Amygdala (tissue), 56 donors: ENCODE results near the gene PPP1R1B.
A peak's percentile ranks its signal among the peaks of the same experiment; 100 is the strongest.

Experiments
- DNase-seq, 56 donors: peaks; one replicate each; lab custom pipeline; 2025; lab: John Stamatoyannopoulos, UW

PPP1R1B gene

DNA sequence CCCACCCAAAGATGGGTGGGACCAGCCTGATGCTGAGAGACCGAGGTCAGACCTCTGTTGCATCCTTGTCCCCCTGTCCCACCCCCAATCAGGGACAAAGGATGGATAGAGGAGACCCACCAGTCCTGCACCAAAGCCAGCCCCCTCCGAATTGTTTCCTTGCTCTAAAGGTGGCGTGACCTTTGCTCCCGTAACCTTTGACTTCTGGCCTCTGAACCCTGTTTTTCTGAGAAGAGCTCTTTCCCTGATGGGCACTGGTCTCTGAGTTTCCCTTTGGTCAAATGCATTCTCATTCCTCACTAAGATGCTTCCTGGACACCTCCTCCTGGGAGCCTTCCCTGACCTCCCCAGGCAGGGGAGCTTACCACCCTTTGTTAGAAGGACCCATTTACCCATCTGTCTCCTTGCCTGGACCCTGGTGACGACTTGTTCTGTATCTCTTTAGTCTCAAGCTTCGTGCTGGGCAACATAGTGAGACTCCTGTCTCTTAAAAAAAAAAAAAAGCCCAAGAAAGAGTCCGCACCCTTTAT lies 13.8 kb upstream of the PPP1R1B start:
- no peak for DNase-seq

DNA sequence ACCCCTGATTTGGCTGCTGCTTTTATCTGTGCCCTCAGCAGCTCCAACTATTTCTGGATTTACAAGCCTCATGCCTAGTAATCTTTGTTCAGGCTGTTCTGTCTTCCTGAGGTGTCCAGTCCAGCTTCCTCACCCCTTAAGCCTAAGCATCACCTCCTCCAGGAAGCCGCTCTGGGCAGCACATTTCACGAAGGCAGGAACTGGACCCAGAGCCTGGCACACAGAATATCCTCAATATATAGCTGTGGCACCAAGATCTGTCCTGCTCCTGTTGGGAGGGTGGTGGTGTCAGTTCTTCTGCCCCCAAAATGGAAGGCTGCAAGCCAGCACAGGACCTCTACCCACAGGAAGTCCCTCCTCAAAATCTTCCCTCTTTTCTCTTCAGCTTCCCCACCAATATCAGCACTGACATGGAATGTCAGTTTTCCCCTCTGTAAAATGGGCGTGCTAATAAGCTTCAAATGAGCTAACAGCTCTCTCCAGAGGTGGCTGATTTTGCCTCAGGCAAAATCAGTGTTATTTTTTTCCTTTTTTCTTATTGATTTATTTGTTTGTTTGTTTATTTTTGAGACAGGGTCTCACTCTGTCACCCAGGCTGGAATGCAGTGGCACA lies 12.1 kb upstream of the PPP1R1B start:
- no peak for DNase-seq

DNA sequence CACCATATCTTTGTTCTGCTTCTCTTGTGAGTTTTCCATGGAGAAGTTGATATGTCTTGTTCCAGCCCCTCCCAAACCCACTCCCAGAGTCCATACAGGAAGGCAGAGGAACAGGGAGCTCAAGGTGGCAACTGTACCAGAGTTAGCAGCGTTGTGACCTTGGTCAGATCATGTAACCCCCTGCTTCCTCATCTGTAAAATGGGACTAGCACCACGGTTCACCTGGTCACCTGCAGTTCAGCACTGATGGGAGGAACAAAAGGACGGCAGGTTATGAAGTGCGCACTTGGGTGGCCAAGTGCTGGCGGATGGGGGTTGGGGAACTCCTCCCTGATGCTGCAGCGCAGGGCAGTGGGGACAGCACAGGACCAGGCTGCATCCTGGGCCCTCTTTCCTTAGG lies 11.3 kb upstream of the PPP1R1B start:
- DNase-seq: no peak

DNA sequence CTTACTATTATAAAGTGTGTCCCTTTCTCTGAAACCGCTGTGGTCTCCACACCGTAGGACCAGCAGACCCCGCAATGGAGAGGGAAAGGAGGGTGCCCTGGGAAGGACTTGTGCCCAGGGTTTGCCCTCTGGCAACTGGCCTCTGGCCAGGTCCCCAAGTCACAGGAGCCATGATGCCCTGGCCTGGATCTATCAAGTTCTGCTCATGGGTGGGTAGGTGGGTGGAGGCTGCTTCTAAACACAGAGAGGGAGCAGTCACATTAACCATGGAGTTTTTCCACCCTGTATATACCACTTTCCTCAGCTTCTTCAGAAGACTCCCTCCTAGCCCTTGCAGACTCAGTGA lies 9.7 kb upstream of the PPP1R1B start:
- no peak for DNase-seq

DNA sequence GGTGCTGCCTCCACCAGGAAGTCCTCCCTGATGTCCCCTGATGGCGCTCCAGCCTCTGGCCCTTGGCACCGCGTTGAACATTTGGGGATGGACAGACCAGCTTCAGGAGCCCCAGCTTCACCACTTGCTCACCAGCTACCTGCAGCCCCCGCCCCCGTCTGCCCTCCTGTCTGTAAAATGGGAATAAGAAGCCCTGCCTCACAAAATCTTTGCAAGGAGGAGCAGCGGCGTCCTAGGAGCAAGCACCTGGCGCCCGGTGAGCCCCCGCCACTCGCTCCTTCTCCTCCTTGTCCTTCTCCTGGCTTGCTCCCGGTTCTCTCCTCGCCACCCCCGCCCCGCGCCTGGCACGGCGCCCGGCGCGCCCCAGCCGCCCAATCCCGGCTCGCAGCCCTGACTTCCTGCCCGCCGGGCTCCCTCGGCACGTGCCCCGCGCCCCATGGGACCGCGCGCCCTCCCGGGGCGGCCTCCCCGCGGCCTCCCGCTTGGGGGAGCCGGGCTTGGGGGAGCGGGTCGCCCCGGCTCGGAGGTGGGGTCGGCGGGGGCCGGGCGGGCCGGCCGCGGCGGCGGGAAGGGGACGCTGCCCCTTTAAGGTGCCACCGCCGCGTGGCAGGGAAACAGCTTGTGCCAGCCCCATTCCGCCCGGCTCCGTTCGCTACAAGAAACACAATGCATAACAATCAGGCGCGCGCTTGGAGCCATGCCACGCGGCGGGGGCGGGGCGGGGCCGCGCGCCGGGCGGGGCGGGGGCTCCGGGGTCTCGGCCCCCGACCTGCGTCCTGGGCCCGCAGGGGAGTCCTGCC lies 9.1 kb upstream of the PPP1R1B start:
- peak in 40 of 56 donors; percentile 7 to 73 (median 39) for DNase-seq

DNA sequence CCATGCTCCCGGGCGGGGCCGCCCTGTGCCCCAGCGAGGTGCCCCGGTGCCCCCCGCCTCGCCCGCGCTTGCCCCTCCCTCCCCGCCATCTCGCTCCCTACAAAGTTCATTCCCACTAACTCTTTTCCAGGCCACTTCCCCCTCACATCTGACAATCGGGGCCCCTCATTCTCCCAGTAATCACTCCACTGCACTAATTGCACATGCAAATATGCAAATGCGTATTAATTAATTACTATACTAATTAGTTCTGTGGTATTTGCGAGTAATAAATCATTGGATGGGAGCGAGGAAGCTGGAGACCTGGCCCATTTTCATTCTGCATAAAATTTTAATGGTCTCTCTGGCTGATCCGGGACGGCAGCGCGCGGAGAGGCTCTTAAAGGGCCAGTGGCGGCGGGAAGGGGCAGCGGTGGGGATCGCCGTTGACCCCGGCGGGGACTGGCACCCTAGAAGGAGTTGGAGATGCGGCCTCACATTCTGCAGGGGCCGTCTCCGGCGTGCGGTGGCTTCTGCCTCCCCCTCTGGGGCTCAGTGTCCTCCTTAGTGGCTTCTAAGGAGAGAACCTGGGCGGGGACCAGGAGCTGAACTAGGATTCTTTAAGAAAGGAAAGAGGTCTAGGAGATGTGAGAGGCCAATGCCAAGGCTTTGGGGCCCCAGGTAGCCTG lies 8.4 kb upstream of the PPP1R1B start:
- no peak for DNase-seq

DNA sequence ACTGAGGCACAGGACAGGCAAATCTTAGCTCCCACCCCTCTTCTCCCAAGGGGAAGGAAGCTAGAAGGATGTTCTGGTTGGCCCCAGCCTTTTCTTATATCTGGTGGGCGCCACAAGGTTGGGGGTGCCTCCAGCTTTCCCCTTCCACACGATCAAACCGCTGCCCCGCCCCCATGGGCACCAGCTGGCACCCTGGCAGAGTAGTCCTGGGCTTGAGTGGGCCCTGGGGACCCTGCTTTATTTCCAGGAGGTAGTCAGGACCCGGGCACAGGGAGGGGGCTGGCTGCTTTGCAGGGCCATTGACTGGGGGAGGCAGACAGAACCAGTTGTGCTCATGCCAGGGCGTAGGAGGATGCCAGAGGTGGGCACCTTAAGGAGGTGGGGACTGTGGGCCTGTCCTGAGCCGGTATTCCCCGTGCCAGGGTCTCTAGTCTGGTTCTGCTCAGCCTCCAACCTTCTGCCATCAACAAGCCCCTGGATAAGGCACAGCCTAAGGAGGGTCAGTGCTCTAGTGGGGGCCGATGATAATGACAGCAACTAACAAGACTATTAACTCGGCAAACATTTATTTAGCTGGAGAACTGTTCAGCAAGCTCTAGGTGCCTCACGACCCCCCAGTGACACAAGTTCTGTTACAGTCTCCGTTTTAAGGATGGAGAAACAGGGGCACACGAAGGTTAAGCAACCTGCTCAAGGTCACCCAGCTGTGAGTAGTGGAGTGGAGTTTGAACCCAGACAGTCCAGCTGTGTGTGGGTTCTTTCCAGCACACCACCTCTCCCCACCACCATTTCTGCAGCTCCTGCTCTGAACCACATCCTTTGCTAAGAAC lies 7.6 kb upstream of the PPP1R1B start:
- DNase-seq: no peak

DNA sequence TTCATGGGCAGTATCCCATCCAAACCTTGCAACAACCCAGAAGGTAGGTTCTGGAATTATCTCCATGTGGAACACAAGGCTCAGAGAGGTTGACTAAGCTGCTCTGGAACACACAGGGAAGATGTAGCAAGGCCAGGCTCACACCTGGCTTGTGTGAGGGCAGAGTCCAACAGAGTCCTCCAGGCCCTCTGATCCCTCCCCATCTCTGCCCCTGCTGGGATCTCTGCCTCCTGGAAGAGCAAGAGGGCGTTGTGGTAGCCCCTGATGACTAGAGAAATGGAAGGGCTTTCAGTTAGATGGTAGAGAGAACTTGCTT lies 7.0 kb upstream of the PPP1R1B start:
- DNase-seq: no peak

DNA sequence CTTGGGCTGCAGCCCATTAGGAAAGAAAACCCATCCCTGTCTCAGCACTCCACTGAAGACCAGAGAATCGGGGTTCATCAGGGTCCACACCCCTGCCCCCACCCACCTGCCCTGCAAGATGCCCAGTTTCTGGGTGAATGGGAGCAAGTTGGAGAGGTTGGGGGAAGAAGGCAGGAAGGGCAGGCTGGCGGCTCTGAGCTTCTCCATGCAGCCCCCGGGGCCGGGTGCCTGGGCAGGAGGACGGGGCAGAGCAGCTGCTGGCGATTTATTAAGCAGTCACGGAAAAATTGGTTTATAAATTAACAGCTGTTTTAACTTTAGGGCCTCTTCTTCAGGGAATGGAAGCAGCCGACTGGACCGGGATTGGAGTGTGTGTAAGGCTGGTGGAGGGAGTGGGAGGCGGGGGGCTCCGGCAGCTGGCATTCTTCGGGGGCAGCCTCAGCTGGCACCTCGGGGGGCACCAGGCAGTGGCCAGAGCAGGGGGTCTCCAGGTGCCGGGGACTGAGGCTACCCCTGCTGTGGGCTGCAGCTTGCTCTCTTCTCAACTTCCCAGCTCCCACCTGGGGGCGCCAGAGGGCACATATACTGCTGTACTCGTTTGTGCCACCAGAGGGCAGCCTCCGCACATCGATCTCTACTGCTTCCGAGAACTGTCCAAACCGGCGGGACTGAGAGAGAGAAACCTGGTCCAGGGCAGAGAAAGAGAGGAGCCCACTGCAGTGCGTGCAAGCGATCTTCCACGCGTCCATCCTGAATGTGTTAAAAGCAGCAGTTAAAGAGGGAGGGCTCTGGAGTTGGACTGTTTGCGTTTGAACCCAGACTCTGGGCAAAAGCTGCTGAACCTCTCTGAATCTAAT lies 5.0 kb upstream of the PPP1R1B start:
- DNase-seq: peak; percentile 33 to 96 (median 78)

DNA sequence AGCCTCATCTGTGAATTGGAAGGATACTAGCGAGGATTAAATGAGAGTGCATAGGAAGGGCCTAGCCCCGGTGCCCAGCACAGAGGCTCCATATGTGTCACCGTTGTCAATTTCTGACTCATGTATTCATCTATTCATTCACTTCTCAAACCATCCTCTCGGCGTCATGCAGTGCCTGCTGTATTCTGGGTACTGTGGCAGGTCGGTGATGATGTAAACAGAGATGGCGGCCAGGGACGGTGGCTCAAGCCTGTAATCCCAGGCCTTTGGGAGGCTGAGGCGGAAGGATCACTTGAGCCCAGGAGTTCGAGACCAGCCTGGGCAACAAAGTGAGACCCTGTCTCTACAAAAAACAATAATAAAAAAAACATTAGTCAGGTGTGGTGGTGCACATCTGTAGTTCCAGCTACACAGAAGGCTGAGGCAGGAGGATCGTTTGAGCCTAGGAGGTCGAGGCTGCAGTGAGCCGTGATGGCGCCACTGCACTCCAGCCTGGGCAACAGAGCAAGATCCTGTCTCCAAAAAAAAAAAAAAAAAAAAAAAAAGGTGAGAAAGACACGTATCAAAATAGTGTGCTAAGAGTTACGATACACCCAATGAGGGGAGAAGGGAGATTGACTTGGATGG lies 4.3 kb upstream of the PPP1R1B start:
- no peak for DNase-seq

DNA sequence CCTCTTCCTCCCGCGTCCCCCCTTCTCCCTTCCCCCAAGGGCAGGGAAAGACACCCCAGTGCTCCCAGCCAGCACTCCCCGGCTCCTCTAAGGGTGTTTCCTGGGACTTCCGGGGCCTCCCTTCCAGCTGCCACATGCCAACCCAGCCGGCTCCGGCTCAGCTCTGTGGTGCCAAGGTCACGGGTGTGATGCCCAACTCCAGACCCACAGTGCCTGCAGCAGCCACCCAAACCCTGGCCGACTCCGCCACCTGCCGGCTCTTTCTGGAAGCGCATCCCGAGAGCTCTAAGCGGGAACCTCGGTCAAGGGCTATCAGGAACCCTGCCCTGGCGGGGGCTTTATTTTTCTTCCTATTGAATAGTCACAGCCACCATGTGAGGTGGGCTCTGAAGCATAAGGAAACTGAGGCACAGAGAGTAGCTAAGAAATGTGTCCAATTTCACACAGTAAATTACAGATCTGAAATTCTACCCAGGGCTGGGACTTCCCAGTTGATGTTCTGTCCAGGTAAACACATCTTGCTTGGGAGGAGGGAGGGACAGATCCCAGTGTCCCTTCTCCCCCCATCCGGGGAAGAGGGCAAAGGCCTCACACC lies 3.3 kb upstream of the PPP1R1B start:
- peak in 55 of 56 donors; percentile 22 to 91 (median 70) for DNase-seq

DNA sequence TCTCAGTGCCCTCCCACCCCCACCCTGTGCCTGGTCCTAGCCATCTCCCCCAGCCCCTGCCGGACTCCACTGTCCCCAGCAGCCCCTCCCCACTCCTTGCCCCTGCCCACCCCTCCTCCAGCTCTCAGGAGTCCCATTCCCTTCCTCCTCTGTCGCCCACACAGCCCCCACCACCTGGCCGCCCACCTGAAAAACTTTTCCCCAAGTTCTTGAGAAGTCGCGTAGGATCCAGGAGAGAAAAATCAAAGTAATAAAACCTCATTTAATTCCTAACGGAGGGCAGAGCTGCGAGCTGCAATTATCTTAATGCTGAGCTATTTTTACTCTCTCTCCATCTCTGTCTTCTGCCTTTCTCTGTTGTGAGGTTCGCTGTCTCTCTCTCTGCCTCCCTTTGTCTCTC lies 2.4 kb upstream of the PPP1R1B start:
- DNase-seq: no peak

DNA sequence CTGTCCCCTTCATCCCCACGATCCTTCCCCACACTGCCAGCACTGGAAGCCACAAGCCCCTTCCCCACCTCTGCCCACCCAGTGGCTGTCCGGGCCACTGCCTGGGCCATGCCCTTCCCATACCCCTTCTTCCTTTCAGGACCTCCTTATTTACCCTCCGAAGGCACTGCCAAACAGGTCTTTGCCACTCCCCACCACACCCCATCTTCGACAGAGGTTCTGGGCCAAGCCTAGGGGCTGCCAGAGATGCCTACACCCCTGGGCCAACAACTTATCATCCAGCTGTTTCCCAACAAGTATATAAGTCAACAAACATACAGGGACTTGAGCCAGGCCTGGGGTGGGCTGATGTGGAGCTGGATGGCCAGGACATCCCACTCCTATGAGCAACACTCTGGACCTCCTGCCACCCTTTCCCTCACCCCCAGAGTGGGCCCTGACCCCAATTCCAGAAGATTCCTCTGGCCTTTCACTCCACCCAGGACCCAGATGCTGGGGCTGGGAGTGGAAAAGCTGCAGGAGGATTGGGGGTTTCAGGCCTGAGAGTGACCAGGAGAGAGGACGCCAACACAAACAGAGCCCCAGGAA lies 1.5 kb upstream of the PPP1R1B start:
- DNase-seq: no peak

DNA sequence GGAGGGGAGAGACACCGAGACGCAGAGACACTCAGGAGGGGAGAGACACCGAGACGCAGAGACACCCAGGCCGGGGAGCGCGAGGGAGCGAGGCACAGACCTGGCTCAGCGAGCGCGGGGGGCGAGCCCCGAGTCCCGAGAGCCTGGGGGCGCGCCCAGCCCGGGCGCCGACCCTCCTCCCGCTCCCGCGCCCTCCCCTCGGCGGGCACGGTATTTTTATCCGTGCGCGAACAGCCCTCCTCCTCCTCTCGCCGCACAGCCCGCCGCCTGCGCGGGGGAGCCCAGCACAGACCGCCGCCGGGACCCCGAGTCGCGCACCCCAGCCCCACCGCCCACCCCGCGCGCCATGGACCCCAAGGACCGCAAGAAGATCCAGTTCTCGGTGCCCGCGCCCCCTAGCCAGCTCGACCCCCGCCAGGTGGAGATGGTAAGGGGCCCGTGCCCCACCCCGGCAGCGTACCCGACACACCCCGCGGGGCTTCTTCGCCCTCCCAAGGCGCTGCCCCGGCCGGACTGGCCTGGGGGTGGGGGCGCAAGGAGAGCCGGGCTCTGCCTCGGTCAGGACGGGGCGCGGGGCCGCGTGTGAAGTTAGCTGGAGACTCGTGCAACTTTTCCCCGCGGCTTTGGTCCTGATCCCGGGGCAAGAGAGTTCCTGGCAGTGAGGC lies 427 bp downstream of the PPP1R1B start:
- DNase-seq: no peak

DNA sequence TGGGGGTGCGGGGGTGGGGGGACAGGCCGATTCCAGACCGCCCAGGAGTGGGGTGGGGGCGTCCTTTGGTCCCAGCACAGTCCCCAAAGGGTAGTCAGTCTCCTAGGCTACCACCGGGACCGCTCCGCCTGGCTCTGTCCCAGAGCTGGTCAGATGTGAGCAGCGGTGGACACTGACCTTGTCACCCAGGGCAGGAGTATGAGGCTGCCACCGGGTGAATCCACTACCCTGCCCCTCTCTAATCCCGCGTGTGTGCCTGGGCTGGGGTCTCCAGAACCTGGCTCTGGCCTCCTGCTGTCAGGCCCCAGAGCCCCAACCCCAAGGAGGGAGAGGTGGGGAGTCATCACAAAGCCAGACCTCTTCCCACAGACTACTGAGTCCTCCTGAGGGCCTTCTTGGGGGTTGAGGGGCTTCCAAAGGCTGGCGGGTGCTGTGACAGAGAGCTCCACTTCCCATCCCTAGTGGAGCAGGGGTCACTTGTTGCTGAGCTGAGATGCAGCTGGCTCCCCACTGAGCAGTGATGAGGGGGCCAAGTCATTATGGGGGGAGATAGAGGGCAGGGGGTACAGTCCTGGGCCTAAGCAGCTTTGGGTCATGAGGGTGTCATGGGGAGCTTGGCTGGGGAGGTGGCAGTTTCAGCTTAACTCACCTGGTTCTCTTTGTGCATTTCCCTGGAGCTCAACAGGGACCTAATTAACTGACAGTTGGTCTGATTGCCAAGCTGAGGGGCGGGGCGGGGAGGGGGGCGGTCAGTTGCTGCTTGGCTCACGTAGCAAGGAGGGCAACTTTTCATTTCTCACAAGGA lies 1.2 kb downstream of the PPP1R1B start:
- DNase-seq: no peak

DNA sequence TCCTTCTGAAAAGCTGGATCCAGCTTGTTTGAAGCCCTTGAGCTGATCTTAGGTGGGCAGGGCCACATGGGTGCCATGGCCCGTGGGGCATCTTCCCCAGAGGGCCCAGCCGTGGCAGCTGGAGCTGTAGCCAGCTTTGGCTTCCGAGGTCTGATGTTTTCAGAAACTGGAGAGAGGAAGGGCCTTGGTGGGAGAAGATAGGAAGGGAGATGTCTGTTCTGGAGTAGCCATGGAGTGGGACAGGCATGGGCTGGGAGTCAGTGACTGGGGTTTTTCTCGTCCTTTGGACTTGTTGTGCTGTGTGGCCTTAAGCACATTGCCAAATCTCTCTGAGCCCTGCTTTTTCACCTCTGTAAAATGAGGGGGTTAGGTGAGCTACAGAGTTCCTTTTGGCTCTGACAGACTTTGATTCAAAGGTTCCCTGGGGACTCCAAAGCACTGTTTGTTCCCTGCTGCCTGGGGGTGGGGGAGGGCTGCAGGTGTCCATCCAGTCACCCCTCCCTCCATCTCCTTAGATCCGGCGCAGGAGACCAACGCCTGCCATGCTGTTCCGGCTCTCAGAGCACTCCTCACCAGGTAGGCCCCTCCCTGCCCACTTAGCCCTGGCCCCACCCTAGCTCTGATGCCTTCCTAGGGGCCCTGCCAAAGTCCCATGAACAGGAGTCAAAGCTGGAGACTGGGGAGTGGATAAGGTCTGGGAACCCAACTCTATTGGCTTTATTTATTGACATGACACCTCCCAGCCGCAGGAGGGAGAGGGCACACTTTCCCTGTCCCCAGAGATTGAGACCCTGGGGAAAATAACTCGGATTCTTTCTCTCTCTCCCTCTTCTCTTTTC lies 2.1 kb downstream of the PPP1R1B start:
- DNase-seq: no peak
